Measurements from ENCODE around the gene MEF2C. TPM values are rescaled to one million over a fixed set of nuclear protein-coding genes. Genes with fewer than 3 reads are reported as not detected.
A peak's percentile ranks its signal among the peaks of the same experiment; 100 is the strongest.

The MEF2C gene
- total RNA-seq, 1 donor from 2014 or later: 54.2 TPM

GRCh38 chr5:88687373-88687911 is 195.5 kb downstream of the MEF2C start:
- DNase-seq: no peak
- no peak for TF ChIP-seq CTCF (IDR thresholded peaks at IDR 0.05; ENCODE audit: borderline replicate concordance)
- no peak overlapping the region for H3K27ac ChIP-seq (replicated peaks)
- H3K4me1 ChIP-seq: peaks cover 49% of the 10 kb centered on the region
- no peaks in the 10 kb centered on the region for H3K36me3 ChIP-seq
- intact Hi-C loops (cut with micrococcal nuclease): loop anchor here (10.0 kb wide), 1 partner anchor 543 kb away; no protein-coding TSS in a partner anchor
- peaks cover 100% of the 10 kb centered on the region for H3K27me3 ChIP-seq (ENCODE audit: low read depth)
- no peaks in the 10 kb centered on the region for H3K9me3 ChIP-seq (replicated peaks)
- no peak overlapping the region for H3K4me3 ChIP-seq

GRCh38 chr5:88686726-88687125 is 196.3 kb downstream of the MEF2C start:
- Histone ChIP-seq H3K4me3 (no peak overlapping the region), H3K27ac (replicated peaks) (no peak overlapping the region), H3K9me3 (replicated peaks) (no peaks in the 10 kb centered on the region), H3K27me3 (ENCODE audit: low read depth) (peaks cover 100% of the 10 kb centered on the region), H3K36me3 (no peaks in the 10 kb centered on the region), H3K4me1 (peaks cover 42% of the 10 kb centered on the region)
- TF ChIP-seq CTCF (IDR thresholded peaks at IDR 0.05; ENCODE audit: borderline replicate concordance): no peak
- intact Hi-C loops (cut with micrococcal nuclease): loop anchor here (10.0 kb wide), 1 partner anchor 542 kb away; no protein-coding TSS in a partner anchor
- no peak for DNase-seq

- intact Hi-C loops (cut with micrococcal nuclease): loop anchor here (10.0 kb wide), 1 partner anchor 541 kb away; no protein-coding TSS in a partner anchor
- no peak overlapping the region for H3K27ac ChIP-seq (replicated peaks)
- no peak for TF ChIP-seq CTCF (IDR thresholded peaks at IDR 0.05; ENCODE audit: borderline replicate concordance)
- H3K27me3 ChIP-seq (ENCODE audit: low read depth): peaks cover 100% of the 10 kb centered on the region
- H3K36me3 ChIP-seq: no peaks in the 10 kb centered on the region
- peaks cover 33% of the 10 kb centered on the region for H3K4me1 ChIP-seq
- H3K4me3 ChIP-seq: no peak overlapping the region
- no peak for DNase-seq
- no peaks in the 10 kb centered on the region for H3K9me3 ChIP-seq (replicated peaks)
These were observed 197.1 kb downstream of the MEF2C start for GRCh38 chr5:88685591-88686541.

- intact Hi-C loops (cut with micrococcal nuclease): loop anchor here (5.0 to 10.0 kb wide), 2 partner anchors 539 to 901 kb away; no protein-coding TSS in a partner anchor
- peaks cover 100% of the 10 kb centered on the region for H3K27me3 ChIP-seq (ENCODE audit: low read depth)
- no peaks in the 10 kb centered on the region for H3K36me3 ChIP-seq
These were observed 199.4 kb downstream of the MEF2C start for GRCh38 chr5:88683506-88684135.

More at GRCh38 chr5:88683506-88684135, 199.4 kb downstream of the MEF2C start:
- H3K4me3 ChIP-seq: peak overlapping the region; percentile 28
- no peak overlapping the region for H3K27ac ChIP-seq (replicated peaks)
- H3K4me1 ChIP-seq: peaks cover 29% of the 10 kb centered on the region
- no peaks in the 10 kb centered on the region for H3K9me3 ChIP-seq (replicated peaks)
- TF ChIP-seq CTCF (IDR thresholded peaks at IDR 0.05; ENCODE audit: borderline replicate concordance): no peak
- DNase-seq: no peak
